Posterior vena cava (tissue), 2 donors: ENCODE results near the gene OR2AE1. TPM values are rescaled to one million over a fixed set of nuclear protein-coding genes. Genes with fewer than 3 reads are reported as not detected.
A peak's percentile ranks its signal among the peaks of the same experiment; 100 is the strongest.
"Not testable (repeated sequence)": the region's sequence is repeated elsewhere in the genome, so short reads cannot be mapped to it uniquely, and the experiment has no call there.

Experiments used
- DNase-seq: peaks from one replicate; pipeline ENCODE4 v3.0.0-alpha.2; 2020; ENCODE audit warnings: low spot score
- intact Hi-C, 2 donors: fragments of 100-400 bp; cut with DNase I; formaldehyde crosslinking; loops; one replicate each; pipeline versions ENCODE4 v1.14.1 to v1.14.2; 2022 to 2023
- long read RNA-seq, 2 donors: library from polyadenylated mRNA; unstranded; transcript quantifications; one replicate each; pipeline ENCODE4 v2.0.0, GENCODE V29; 2020 to 2021
- total RNA-seq, 2 donors: library from RNA; stranded (reverse); fragmentation: NEBNext Ultra II Directional; extraction: Animal tissue kit (Norgen Biotek cat#: 25700); gene quantifications; one replicate each; pipeline ENCODE4 v1.2.1, GENCODE V29; 2021
- donor health status: DM: yes; HTN: yes; CAD: no.
- donor health status: DM: yes; HTN: yes; CAD: no.

The OR2AE1 gene, protein sequence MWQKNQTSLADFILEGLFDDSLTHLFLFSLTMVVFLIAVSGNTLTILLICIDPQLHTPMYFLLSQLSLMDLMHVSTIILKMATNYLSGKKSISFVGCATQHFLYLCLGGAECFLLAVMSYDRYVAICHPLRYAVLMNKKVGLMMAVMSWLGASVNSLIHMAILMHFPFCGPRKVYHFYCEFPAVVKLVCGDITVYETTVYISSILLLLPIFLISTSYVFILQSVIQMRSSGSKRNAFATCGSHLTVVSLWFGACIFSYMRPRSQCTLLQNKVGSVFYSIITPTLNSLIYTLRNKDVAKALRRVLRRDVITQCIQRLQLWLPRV
- under 1 TPM in 1 of 2 donors, not detected in 1; 0.51 TPM for total RNA-seq
- long read RNA-seq, donor 1 = 0 reads
- long read RNA-seq, donor 2 = 0 reads

DNA sequence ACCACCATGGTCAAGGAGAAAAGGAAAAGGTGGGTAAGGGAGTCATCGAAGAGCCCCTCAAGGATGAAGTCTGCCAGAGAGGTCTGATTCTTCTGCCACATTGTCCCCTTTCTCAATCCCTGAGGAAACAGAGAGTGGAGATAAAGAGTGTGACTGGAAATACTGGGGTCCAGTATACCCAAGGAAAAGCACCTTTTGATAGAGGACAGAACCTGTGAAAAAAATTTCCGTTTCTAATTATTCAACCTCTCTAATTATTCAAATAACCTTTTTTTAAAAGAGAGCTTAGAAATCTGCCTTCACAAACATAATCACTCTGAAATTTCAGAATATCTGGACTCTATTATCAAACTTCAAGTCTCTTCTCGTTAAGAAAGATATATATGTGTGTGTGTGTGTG, at the start of gene OR2AE1:
Gene OR2AE1, minus strand, starts transcription at position 101 of the 400 bp plus-strand sequence. Its CDS starts 0 bp downstream, at position 101.
- intact Hi-C loops = no loop called here
- no peak for DNase-seq

DNA sequence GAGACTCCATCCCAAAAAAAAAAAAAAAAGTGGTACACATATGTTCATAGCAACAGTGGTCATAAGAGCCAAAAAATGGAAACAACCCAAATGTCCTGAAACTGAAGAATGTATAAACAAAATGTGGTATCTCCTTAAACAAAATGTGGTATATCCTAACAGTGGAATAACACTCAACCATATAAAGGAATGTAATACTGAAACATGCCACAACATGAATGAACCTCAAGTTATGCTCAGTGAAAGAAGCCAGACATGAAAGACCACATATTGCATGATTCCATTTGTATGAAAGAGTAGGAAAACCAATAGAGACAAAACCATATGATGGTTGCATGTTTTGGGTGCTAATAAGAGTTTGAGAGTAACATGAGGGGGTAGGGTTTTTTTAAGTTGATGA, 49.5 kb upstream of the OR2AE1 start:
- intact Hi-C loops = no loop called here
- no peak for DNase-seq

DNA sequence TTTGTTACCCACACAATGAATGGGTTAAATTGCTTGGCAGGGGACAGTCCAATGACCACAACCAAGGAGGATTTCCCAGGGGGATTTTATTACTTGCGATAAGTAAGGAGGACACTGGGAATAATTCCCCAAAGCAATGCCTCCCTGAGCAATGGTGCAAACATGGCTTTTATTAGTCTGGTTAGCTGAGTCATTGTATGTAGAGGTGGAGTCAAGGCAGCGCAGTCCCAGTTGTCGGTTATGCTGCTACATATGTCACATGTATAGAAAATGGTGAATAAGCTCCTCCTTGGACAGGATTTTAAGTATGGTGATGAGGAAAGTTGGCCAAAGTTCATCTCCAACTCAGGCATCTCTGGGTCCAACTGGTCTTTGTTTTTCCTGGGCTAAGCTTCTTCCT, 46.4 kb upstream of the OR2AE1 start:
- intact Hi-C loops = no loop called here
- no peak for DNase-seq

DNA sequence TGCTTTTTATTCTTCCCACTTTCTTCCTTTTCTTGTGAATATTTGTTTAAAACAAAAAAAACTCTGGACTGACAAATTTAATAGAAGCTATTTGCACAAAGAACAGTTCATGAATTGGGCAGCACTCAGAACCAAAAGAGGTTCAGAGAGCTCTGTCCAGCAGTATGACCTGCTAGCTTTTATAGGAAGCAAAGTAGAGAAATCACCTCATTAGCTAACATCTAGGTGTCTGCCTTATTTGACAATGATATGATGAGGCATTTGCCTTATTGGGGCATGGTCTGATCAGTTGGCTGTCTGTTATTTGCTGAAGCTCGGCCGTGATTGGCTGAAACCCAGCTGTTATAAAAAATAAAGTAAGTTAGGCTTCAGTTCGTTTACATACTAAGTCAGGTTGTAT, 43.3 kb upstream of the OR2AE1 start:
- no peak for DNase-seq
- intact Hi-C loops = no loop called here

DNA sequence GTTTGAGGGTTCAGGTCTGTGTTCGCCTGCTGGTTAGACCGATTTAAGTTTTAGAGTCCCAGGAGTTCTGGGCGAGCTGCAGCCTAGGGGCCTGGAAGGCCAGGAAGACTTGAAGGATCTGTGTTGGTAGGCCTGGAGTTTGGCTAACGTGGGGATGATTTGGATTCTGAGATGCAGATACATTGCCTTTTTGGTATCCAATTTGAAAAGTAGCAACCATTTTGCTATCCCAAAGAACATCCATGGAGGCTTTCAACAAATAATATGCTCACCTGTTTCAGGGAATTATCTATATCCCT, 42.9 kb upstream of the OR2AE1 start:
- no peak for DNase-seq
- intact Hi-C loops = loop anchor here in 1 of 2 donors (10.0 kb wide), 1 partner anchor 65 kb away; no protein-coding TSS in a partner anchor

DNA sequence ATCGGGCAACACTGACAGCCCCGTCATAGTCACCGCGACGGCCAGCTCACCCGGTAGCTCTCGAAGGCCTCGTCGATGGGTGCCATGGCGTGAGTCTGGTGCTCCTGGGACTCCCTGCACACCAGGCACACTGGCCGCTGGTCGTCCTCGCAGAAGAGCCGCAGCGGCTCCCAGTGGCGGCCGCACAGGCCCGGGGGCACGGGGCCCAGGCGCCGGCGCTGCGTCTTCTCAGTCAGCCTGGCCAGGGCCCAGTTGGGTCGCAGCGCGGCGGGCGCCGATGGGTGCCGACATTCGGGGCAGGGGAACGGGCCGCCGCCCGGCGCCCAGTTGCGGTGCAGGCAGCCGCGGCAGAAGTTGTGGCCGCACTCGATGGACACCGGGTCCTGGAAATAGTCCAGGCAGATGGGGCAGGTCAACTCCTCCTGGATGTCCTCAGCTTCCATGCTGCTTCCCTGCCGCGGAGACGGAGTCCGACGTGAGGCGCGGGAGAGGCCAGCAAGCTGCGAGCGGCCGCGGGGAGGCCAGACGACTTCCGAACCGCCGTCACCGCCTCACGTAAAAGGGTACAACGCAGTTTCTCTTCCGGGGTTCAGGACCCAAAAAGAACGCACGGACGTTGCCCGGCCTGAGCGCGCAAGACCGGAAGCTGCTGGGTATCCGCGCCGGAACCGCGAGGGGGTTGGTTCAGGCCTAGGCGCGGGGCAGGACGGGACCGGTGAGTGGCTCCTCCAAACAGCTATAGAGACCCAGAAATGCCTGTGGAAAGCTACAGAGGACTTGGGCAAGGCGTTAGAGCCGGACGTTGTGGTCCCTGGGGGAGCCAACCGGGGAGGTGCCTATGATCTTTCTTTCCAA, 42.4 kb upstream of the OR2AE1 start, which contains the start of gene TRIM4:
Gene TRIM4, minus strand, starts transcription at position 572 of the 855 bp plus-strand sequence. Its CDS starts 129 bp downstream, at position 443.
- peak; percentile 98 for DNase-seq
- intact Hi-C loops = loop anchor here in 1 of 2 donors (10.0 kb wide), 1 partner anchor 66 kb away; no protein-coding TSS in a partner anchor

DNA sequence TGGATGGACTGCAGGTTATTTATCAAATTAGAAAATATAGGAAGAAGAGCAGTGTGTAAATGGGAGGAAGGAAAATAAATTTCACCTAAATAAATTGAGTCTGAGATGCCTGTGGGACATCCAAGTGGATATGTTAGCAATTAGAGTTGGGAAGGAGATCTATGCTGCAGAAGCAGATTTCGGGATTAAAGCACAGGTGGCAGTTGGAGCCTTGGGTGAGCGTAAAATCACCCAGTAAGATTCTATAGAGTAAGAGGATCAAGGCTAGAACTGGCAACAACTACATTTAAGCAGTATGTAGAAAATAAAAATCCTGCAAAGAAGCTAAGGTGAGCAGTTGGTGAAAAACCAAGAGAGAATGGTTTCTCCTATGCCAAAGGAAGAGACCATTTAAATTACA, 34.1 kb upstream of the OR2AE1 start:
- DNase-seq = no peak
- intact Hi-C loops = loop anchor here in 1 of 2 donors (10.0 kb wide), 1 partner anchor 74 kb away; no protein-coding TSS in a partner anchor

DNA sequence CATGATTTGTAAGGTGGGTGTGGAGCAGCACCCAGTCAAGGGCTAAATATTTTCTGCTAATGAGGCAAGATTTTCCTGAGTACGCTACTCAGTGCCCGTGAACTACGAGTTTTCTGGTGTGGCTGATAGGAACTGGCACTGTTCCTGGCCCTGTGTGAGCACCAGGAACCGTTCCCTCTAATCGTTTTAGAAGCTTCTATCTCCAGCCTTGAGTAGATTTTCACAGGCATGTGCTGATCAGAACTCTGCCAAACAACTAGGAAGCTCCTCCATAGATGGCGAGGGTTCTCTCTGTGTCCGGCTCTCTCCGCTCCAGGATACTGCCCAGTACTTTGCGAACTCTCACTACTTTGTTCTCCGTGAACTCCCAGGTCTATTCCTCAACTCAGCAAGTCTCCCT, 24.7 kb upstream of the OR2AE1 start:
- intact Hi-C loops = no loop called here
- DNase-seq = no peak

DNA sequence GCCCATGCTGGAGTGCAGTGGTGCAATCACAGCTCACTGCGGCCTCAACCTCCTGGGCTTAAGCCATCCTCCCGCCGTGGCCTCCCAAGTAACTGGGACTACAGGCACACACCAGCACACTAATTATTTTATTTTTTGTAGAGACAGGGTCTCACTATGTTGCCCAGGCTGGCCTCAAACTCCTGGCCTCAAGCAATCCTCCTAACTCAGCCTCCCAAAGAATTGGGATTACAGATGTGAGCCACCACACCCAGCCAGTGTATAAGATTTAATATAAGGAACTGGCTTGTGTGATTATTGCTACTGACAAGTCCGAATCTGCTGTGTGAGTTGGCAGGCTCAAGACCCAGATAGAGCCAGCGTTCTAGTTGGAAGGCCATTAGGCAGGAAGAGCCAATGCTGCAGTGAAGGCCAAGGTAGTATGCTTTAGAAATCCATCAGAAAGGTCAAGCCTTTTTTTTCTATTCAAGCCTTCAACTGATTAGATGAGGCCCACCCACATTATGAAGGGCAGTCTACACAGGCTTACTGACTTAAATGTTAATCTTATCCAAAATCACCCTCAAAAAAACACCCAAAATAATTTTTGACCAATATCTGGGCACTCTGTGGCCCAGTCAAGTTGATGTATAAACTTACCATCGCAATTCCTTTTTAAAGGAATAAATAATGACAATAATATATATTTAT, 23.1 kb upstream of the OR2AE1 start:
- intact Hi-C loops = no loop called here
- DNase-seq = no peak

DNA sequence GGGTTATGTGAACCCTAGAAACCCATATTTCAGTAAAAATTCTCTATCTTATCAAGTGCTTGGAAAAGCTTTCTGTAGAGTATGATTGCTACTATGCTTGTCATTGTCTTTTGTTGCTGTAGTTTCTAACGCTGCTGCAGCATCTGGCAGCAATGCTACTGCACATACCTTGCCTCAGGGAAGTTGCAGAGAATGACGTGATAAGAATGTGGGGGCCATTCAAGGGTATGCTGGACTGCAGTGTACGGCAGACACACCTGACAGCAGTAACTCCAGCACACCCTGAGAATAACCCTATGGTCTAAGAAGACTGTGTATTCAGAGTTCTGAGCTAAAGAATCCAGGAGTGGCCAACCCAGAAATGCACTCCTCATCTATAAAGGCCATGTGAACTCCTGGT, 22.0 kb upstream of the OR2AE1 start:
- intact Hi-C loops = no loop called here

DNA sequence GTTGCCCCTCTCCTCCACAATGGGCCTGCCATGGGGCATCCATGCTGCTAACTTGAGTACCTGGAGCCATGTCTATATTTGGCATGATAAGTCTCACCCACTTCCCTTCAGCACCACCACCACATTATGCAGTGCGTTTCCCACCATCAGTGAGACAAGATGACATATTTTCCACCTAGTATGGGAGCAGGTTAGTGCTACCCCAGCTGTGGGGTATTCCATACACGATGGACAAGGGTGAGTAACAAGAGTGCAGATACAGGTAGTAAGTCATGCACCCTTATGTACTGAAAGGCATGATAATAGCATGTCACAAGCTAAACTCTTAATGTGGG, 21.2 kb upstream of the OR2AE1 start:
- DNase-seq = no peak

More for the DNA sequence above, 22.0 kb upstream of the OR2AE1 start:
- no peak for DNase-seq

DNA sequence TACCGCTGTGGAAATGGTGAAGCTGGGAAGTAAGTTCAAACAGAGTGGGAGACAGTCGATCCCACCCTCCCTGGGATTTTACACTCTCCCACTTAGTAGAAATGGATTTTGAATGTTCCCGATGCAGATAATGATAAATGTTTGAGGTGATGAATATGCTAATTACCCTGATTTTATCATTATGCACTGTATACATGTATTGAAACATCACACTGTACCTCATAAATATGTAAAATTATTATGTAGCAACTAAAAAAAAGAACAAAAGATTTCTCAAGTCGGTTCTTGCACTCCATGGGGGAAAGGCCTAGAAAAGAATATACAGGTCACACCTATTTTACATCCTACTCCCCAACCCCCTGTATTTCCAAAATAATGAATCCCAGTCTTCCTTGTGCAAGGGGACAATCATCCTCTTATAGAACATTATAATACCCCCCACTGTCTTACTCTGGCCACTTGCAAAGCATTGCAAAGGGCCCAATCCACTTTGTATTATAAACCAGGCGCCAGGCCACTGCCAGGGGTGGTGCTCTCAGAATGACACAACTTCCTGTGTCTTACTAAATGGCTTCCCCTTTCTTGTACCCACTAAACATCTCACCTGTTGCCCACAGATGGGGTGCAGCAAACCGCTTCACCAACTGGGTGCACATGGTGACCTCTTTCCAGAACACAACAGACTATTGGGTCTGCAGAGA, 20.6 kb upstream of the OR2AE1 start:
- no peak for DNase-seq
- intact Hi-C loops = no loop called here

More for the DNA sequence above, 21.2 kb upstream of the OR2AE1 start:
- intact Hi-C loops = no loop called here

DNA sequence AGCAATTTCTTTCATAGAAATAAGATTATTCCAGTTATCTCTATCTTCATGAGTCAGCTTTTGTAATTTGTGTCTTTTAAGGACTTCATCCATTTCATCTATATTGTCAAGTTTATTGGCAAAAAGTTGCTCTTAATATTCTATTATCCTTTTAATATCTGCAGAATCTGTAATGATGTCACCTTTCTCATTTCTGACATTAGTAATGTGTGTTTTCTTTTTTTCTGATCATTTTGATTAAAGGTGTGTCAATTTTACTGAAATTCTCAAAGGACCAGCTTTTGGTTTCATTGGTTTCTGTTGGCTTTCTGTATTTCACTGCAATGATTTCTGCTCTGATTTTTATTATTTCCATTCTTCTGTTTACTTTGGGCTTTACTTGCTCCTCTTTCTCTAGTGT, 17.9 kb upstream of the OR2AE1 start:
- DNase-seq = no peak
- intact Hi-C loops = no loop called here

DNA sequence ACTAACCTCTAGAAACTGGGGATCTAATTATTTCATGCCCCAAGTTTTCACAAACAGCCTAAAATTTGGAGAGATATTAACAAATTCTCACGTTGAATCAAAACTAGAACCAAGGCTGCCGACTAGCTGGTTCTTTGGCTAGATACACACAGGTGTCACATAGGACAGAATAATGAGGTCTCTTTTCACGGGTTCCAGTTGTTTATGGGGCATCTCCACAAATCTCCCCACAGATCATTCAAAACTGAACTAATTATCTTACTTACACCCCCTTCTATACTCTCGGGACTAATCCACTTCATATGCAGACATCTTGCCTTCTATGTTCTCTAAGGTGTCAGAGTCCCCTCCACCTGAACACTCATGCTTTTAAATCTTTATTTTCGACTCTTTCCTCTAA, 16.4 kb upstream of the OR2AE1 start:
- intact Hi-C loops = no loop called here
- DNase-seq = no peak

DNA sequence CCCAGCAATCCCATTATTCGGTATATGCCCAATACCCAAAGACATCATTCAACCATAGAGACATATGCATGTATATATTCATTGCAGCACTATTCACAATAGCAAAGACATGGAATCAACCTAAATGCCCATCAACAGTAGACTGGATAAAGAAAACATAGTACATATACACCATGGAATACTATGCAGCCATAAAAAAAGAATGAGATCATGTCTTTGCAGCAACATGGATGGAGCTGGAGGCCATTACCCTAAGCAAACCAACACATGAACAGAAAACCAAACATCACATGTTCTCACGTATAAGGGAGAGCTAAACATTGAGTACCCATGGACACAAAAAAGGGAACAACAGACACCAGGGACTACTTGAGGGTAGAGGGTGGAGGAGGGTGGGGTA, 13.5 kb upstream of the OR2AE1 start:
- DNase-seq, intact Hi-C loops: not testable (repeated sequence)

DNA sequence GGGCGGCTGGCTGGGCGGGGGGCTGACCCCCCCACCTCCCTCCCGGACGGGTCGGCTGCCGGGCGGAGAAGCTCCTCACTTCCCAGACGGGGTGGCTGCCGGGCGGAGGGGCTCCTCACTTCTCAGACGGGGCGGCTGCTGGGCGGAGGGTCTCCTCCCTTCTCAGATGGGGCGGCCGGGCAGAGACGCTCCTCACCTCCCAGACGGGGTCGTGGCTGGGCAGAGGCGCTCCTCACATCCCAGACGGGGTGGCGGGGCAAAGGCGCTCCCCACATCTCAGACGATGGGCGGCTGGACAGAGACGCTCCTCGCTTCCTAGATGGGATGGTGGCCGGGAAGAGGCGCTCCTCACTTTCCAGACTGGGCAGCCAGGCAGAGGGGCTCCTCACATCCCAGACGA, 11.5 kb upstream of the OR2AE1 start:
- intact Hi-C loops, DNase-seq: not testable (repeated sequence)

DNA sequence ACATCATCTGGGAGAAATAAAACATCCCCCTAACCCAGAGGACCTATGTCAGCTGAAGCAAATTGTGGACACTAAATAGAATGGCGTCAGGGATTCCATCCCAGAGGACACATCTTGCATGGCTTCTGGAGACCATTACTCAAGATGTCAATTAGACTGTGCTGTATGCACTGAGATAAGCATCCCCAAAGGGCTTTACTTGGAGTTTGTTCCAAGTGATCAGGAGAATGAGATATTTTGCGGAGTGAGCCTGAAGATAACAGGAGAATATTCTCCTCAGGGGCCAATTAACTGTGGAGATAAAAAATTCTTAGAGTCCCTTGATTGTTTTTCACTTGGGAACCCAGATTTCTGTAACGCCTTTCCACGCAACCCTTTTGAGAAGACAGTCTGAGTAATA, 4.5 kb upstream of the OR2AE1 start:
- no peak for DNase-seq

DNA sequence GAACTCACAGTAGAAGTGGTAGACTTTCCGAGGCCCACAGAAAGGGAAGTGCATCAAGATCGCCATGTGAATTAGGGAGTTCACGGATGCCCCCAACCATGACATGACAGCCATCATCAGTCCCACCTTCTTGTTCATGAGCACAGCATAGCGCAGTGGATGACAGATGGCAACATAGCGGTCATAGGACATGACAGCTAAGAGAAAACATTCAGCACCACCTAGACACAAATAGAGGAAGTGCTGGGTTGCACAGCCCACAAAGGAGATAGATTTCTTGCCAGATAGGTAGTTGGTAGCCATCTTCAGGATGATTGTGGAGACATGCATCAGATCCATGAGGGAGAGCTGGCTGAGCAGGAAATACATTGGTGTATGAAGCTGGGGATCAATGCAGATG, 342 bp downstream of the OR2AE1 start:
- DNase-seq = no peak
- intact Hi-C loops = no loop called here

More for the DNA sequence above, 4.5 kb upstream of the OR2AE1 start:
- intact Hi-C loops = no loop called here

DNA sequence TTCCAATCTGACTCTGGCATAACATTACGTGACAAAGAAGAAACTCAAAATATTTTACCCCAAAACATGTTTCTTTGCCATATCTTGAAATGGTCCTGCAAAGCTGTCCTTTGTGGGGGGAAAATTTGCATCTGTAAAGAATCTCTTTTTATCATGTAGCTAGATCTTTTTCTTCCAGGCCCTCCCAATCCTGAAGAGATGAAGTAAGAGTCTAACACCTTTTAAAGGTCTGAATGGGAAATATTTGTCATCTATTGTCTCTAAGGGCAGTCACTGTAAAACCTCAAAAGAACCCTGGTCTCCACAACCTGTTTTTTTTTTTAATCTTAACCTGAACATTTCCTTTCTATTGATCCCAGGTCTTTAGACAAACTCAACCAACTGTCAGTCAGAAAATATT, 8.6 kb downstream of the OR2AE1 start:
- DNase-seq = no peak
- intact Hi-C loops = loop anchor here in 1 of 2 donors (5.0 kb wide), 1 partner anchor 201 kb away; no protein-coding TSS in a partner anchor
